Measurements from ENCODE around the gene BLID. TPM values are rescaled to one million over a fixed set of nuclear protein-coding genes. Genes with fewer than 3 reads are reported as not detected.

Gene BLID
- total RNA-seq, 1 donor from 2014 or later: not detected

GRCh38 chr11:122081073-122081472 is 34.9 kb downstream of the BLID start:
- DNase-seq (ENCODE audit: low read depth): no peak

DNA sequence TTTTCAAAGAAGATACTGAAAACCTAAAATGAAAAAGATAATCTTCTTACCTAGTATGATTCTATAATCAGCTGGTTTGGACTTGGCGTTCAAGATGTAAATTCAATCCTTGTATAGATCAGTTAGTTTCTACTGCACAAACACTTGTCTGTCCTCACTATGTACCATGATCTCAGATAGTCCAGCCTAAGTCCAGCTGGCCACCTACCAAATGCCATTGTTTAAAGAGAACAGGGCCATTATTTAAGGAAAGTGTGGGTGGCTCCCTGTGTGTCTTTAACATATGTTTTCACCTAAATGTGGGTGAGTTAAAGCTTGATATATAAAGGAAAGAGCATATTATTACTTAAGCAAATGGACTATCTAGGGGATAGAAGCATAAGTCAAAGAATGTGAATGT is 38.6 kb downstream of the BLID start:
- no peak for DNase-seq (ENCODE audit: low read depth)

DNA sequence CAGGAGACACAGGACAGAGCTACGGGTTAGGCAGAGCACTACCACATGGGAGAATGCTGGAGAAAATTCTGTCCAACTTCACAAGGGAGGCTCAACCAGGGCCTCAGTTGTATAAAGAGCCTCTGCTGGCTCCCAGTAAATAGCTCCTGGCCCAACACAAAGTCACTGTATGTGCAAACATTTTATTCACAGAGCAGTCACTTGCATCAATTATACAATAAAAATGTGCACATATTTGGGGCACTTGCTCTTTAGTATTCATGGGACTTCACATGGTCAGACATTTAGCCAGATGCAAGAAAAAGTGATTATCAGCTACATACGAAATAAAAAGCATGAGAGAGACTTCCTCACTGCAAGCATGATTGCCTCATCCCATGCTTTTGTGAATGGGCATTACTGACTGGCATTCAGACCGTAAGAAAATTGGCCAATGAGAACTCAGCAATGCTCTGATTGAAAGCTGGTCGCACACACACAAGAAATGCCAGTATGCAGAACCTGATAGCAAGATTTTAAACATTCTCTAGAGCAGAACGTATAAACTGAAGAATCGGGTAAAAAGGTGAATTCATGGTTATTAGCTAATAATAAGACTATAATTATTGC is 39.4 kb downstream of the BLID start:
- no peak for DNase-seq (ENCODE audit: low read depth)

DNA sequence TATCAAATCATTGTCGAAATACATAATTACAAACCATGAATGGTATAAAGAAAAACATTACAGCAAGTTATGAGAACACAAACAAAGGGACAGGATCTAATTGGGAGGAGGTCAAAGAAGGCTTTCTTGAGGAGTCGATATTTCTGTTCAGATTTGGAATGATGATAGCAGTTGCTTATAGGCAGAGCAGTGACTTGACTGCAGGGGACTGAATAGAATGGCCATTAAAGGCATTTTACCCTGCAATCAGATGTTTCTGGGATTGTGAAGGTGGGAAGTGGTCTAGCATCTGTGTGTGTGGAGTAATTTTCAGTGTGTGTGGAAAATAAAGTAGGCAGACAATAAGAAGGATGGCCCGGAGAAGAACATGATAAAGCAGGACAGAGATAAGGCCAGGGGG is 41.0 kb downstream of the BLID start:
- no peak for DNase-seq (ENCODE audit: low read depth)

DNA sequence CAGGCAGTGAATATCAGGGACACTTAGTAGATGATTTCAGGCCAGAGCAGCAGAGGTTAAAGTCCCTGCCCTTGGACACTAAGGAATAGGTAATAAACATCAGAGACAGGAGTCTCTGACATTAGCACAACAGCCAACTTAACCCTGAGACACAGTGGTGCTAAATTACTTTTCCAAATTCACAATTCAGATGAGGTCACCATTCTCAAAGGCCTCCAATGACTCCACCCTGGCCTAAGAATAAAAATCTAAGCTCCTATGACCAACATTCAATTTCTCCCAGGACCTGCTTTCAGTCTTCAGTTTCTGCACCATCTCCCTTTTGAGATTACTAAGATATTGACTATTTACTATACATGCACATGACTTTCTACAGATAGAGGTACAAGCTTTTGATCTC is 42.0 kb downstream of the BLID start:
- no peak for DNase-seq (ENCODE audit: low read depth)

GRCh38 chr11:122071709-122072202 is 44.3 kb downstream of the BLID start:
- DNase-seq (ENCODE audit: low read depth): no peak

- peak; percentile 86 for DNase-seq (ENCODE audit: low read depth)
Observed at GRCh38 chr11:122069707-122070360, 46.2 kb downstream of the BLID start.

- no peak for DNase-seq (ENCODE audit: low read depth)
Observed at GRCh38 chr11:122068837-122069236, 47.2 kb downstream of the BLID start.

GRCh38 chr11:122068141-122068540 is 47.9 kb downstream of the BLID start:
- no peak for DNase-seq (ENCODE audit: low read depth)
